ENCODE measurements around the gene IRX2. TPM values are rescaled to one million over a fixed set of nuclear protein-coding genes. Genes with fewer than 3 reads are reported as not detected.

Gene IRX2
- total RNA-seq, 1 donor from 2014 or later, result 4.2 TPM

DNA sequence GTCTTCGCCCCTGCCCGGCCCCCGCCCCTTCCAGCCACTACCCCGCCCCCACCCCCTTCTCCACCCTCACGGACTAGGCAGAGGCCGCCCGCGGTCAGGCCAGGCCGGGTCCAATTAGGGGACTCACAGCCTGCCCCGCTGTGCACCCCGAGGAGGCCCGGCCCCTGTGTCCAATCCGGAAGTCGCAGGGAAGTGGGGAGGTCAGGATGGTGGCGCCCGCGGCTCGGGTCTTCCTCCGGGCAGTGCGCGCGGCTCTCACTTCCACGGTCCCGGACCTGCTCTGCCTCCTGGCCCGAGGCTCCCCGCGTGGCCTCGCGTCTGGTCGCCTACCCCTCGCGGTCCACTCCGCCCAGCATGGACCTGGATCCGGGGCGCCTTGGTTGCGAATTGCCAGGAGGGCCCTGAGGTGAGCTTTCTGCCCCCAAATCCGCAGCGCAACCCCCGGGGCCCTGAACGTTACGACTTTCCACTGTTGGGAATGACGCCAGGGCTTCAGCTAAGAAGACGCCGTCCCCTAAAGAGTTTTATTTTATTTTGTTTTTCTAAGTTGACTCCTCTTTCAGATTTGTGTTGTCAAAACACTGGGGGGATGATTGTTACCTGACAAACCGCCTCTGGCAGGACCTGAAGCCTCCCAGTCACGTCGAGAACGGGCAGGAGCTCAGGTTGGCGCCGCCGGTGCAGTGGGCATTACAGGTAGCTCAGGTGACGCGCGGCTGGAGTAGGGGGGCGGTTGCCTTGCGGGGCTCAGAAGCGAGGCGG, 763 bp upstream of the IRX2 start:
- H3K36me3 Mint-ChIP-seq (ENCODE audit: insufficient read depth), result peaks cover 7% of the 10 kb centered on the region
- H3K9me3 Mint-ChIP-seq (ENCODE audit: low read depth), result peaks cover 3% of the 10 kb centered on the region
- no peak overlapping the region for H3K27ac Mint-ChIP-seq
- H3K4me3 Mint-ChIP-seq (ENCODE audit: low read depth), result peak overlapping the region; percentile 70
- H3K27me3 Mint-ChIP-seq, result peaks cover 66% of the 10 kb centered on the region
- no peak for DNase-seq (ENCODE audit: low spot score, unreplicated experiment)
- H3K4me1 Mint-ChIP-seq (ENCODE audit: low read depth), result peaks cover 13% of the 10 kb centered on the region
- TF ChIP-seq, protein P1, sequence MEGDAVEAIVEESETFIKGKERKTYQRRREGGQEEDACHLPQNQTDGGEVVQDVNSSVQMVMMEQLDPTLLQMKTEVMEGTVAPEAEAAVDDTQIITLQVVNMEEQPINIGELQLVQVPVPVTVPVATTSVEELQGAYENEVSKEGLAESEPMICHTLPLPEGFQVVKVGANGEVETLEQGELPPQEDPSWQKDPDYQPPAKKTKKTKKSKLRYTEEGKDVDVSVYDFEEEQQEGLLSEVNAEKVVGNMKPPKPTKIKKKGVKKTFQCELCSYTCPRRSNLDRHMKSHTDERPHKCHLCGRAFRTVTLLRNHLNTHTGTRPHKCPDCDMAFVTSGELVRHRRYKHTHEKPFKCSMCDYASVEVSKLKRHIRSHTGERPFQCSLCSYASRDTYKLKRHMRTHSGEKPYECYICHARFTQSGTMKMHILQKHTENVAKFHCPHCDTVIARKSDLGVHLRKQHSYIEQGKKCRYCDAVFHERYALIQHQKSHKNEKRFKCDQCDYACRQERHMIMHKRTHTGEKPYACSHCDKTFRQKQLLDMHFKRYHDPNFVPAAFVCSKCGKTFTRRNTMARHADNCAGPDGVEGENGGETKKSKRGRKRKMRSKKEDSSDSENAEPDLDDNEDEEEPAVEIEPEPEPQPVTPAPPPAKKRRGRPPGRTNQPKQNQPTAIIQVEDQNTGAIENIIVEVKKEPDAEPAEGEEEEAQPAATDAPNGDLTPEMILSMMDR (IDR thresholded peaks at IDR 0.05; ENCODE audit: unreplicated experiment), result no peak

DNA sequence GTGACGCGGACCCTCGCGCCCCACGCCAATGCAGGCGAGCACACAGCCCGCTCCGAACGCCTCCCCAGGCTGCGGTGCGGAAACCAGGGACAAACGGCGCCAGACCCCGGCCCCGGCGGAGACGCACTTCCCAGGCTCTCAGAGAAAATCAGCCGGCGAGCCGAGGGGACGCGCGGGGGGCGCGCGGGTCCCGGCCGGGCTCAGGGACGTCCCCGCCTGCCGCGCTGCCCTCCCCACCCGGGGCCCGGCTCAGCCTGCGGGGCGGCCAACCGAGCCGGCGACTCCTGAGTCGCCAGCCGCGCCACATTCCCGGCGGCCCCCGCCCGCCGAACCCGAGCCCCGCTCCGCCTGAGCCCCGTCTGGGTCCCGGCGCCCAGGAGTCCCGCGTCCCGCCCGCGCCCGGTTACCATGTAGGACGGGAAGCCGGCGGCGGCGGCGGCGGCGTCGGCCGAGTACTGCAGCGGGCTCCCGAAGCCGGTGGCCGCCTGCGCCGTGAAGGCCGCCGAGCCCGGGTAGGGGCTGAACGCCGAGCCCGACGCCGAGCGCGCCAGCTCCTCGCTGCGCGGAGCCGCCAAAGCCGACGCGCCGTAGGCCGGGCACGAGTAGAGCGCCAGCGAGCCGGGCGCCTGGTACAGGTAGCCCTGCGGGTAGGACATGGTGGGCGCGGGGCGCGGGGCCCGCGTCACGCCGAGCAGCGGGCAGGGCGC, 566 bp downstream of the IRX2 start:
- Mint-ChIP-seq H3K36me3 (ENCODE audit: insufficient read depth) (peaks cover 7% of the 10 kb centered on the region), H3K4me1 (ENCODE audit: low read depth) (peaks cover 7% of the 10 kb centered on the region), H3K27ac (no peak overlapping the region), H3K4me3 (ENCODE audit: low read depth) (peak overlapping the region; percentile 66), H3K9me3 (ENCODE audit: low read depth) (peaks cover 3% of the 10 kb centered on the region), H3K27me3 (peaks cover 65% of the 10 kb centered on the region)
- no peak for DNase-seq (ENCODE audit: low spot score, unreplicated experiment)
- TF ChIP-seq, protein P1 (IDR thresholded peaks at IDR 0.05; ENCODE audit: unreplicated experiment), result no peak

GRCh38 chr5:2750026-2750757, 1.3 kb downstream of the IRX2 start:
- H3K27ac Mint-ChIP-seq, result peak overlapping the region; percentile 89
- peak overlapping the region; percentile 66 for H3K4me3 Mint-ChIP-seq (ENCODE audit: low read depth)
- no peak for DNase-seq (ENCODE audit: low spot score, unreplicated experiment)
- peaks cover 65% of the 10 kb centered on the region for H3K27me3 Mint-ChIP-seq
- H3K36me3 Mint-ChIP-seq (ENCODE audit: insufficient read depth), result peaks cover 7% of the 10 kb centered on the region
- H3K4me1 Mint-ChIP-seq (ENCODE audit: low read depth), result peaks cover 5% of the 10 kb centered on the region
- H3K9me3 Mint-ChIP-seq (ENCODE audit: low read depth), result peaks cover 3% of the 10 kb centered on the region
- TF ChIP-seq, protein P1 (IDR thresholded peaks at IDR 0.05; ENCODE audit: unreplicated experiment), result no peak

DNA sequence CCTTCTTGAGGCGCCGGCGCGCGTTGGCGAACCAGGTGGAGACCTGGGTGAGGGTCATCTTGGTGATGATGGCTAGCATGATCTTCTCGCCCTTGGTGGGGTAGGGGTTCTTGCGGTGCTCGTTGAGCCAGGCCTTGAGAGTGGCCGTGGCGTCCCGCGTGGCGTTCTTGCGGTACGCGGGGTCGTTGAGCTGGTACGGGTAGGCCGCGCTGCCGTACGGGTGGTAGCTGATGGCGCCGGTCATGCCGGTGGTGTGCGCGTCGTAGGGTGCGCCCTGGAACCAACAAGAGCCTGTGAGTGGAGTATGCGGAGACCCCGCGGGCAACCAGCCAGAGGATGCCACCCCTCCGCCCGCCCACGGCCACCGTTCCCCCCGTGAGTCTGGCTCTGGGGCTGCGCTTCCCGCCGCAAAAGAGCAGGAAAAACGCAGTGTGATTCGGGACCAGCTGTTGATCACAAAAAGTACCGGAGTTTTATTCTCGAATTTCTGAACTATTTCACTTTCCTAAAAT, 1.9 kb downstream of the IRX2 start:
- H3K4me3 Mint-ChIP-seq (ENCODE audit: low read depth), result peak overlapping the region; percentile 66

More for the DNA sequence above, 1.9 kb downstream of the IRX2 start:
- H3K27ac Mint-ChIP-seq, result peak overlapping the region; percentile 89
- TF ChIP-seq, protein P1 (IDR thresholded peaks at IDR 0.05; ENCODE audit: unreplicated experiment), result no peak
- peaks cover 7% of the 10 kb centered on the region for H3K36me3 Mint-ChIP-seq (ENCODE audit: insufficient read depth)
- DNase-seq (ENCODE audit: low spot score, unreplicated experiment), result no peak
- H3K9me3 Mint-ChIP-seq (ENCODE audit: low read depth), result peaks cover 3% of the 10 kb centered on the region
- peaks cover 5% of the 10 kb centered on the region for H3K4me1 Mint-ChIP-seq (ENCODE audit: low read depth)
- peaks cover 66% of the 10 kb centered on the region for H3K27me3 Mint-ChIP-seq

Data from progenitor cell of endocrine pancreas (in vitro differentiated cells).